ENCODE data around the gene NEK11. TPM values are rescaled to one million over a fixed set of nuclear protein-coding genes. Genes with fewer than 3 reads are reported as not detected.

Gene NEK11
- polyA plus RNA-seq, 1 experiment: 2.6 TPM

- POLR2A ChIA-PET: no interaction called here
- TF ChIP-seq CTCF (IDR thresholded peaks at IDR 0.05; ENCODE audit: insufficient read depth, low read depth, low read length): no peak
Observed at GRCh38 chr3:131147534-131147933, 120.9 kb downstream of the NEK11 start.

GRCh38 chr3:131158434-131158833 lies 131.8 kb downstream of the NEK11 start:
- no peak for TF ChIP-seq CTCF (IDR thresholded peaks at IDR 0.05; ENCODE audit: insufficient read depth, low read depth, low read length)
- no peak for DNase-seq (ENCODE audit: low read depth)
- Histone ChIP-seq H3K36me3 (ENCODE audit: control insufficient read depth, insufficient read depth, low read length) (no peaks in the 10 kb centered on the region), H3K27me3 (ENCODE audit: control insufficient read depth, insufficient read depth, low read length) (no peaks in the 10 kb centered on the region), H3K4me3 (ENCODE audit: low read depth, low read length) (no peak overlapping the region)
- ChIA-PET CTCF (no interaction called here), POLR2A (no interaction called here)

More at GRCh38 chr3:131147534-131147933, 120.9 kb downstream of the NEK11 start:
- CTCF ChIA-PET: no interaction called here
- Histone ChIP-seq H3K4me3 (ENCODE audit: low read depth, low read length) (no peak overlapping the region), H3K27me3 (ENCODE audit: control insufficient read depth, insufficient read depth, low read length) (no peaks in the 10 kb centered on the region), H3K36me3 (ENCODE audit: control insufficient read depth, insufficient read depth, low read length) (no peaks in the 10 kb centered on the region)
- DNase-seq (ENCODE audit: low read depth): no peak

- H3K27me3 ChIP-seq (ENCODE audit: control insufficient read depth, insufficient read depth, low read length): no peaks in the 10 kb centered on the region
- no peak for DNase-seq (ENCODE audit: low read depth)
- H3K4me3 ChIP-seq (ENCODE audit: low read depth, low read length): no peak overlapping the region
- H3K36me3 ChIP-seq (ENCODE audit: control insufficient read depth, insufficient read depth, low read length): no peaks in the 10 kb centered on the region
- TF ChIP-seq CTCF (IDR thresholded peaks at IDR 0.05; ENCODE audit: insufficient read depth, low read depth, low read length): no peak
- POLR2A ChIA-PET: no interaction called here
- CTCF ChIA-PET: interaction anchor here (1.2 kb wide), 1 partner anchor 12 kb away, joined by 3 read pairs; no protein-coding TSS in a partner anchor
Observed at GRCh38 chr3:131162516-131162915, 135.8 kb downstream of the NEK11 start.

GRCh38 chr3:131167867-131168266 lies 141.2 kb downstream of the NEK11 start:
- Histone ChIP-seq H3K4me3 (ENCODE audit: low read depth, low read length) (no peak overlapping the region), H3K36me3 (ENCODE audit: control insufficient read depth, insufficient read depth, low read length) (no peaks in the 10 kb centered on the region), H3K27me3 (ENCODE audit: control insufficient read depth, insufficient read depth, low read length) (no peaks in the 10 kb centered on the region)
- ChIA-PET CTCF (no interaction called here), POLR2A (no interaction called here)
- TF ChIP-seq CTCF (IDR thresholded peaks at IDR 0.05; ENCODE audit: insufficient read depth, low read depth, low read length): no peak
- no peak for DNase-seq (ENCODE audit: low read depth)

GRCh38 chr3:131169331-131169730 lies 142.7 kb downstream of the NEK11 start:
- no peak for DNase-seq (ENCODE audit: low read depth)
- TF ChIP-seq CTCF (IDR thresholded peaks at IDR 0.05; ENCODE audit: insufficient read depth, low read depth, low read length): no peak
- Histone ChIP-seq H3K4me3 (ENCODE audit: low read depth, low read length) (no peak overlapping the region), H3K36me3 (ENCODE audit: control insufficient read depth, insufficient read depth, low read length) (no peaks in the 10 kb centered on the region), H3K27me3 (ENCODE audit: control insufficient read depth, insufficient read depth, low read length) (no peaks in the 10 kb centered on the region)
- POLR2A ChIA-PET: no interaction called here
- CTCF ChIA-PET: interaction anchor here (1.2 kb wide), 1 partner anchor 35 kb away, joined by 3 read pairs; no protein-coding TSS in a partner anchor

All from BJ (cell line).